B cell (primary cell): ENCODE data around the gene UACA. TPM values are rescaled to one million over a fixed set of nuclear protein-coding genes. Genes with fewer than 3 reads are reported as not detected.

Source experiments
- ATAC-seq: fragments of 200-7000 bp; cut with Tn5 transposase; one replicate; pipeline ENCODE4 v1.10.0; 2021; ENCODE audit warnings: low read depth, mild to moderate bottlenecking, moderate number of reproducible peaks, moderate library complexity
- CTCF ChIA-PET: fragments of 350-600 bp; sonication (Branson Sonifier 250); formaldehyde crosslinking; loops from one replicate; lab custom pipeline; 2021; ENCODE audit warnings: antibody characterized with exemption, inconsistent platforms; lab: Charles Lee
- POLR2A ChIA-PET: fragments of 350-600 bp; sonication (Branson Sonifier 250); formaldehyde crosslinking; loops from one replicate; lab custom pipeline; 2021; ENCODE audit warnings: antibody characterized with exemption; lab: Charles Lee
- DNase-seq: peaks from one replicate; pipeline ENCODE4 v3.0.0; 2013
- H2AFZ ChIP-seq: 2 replicates; pipeline ENCODE4 v1.6.1; 2012; ENCODE audit warnings: mild to moderate bottlenecking, low read depth, low read length; ENCODE audit not compliant: insufficient read depth, poor library complexity, severe bottlenecking
- H3K27ac ChIP-seq, 2 donors: 1 replicate in 1 of 2; 2 replicates in 1 of 2; pipeline ENCODE4 v1.5.1; 2012 to 2013; ENCODE audit warnings: low read length in 2 of 2, mild to moderate bottlenecking in 2 of 2, moderate library complexity in 1 of 2
- H3K27me3 ChIP-seq, 4 experiments: fragments of 200-600 bp in 1 of 4; sonication (generic) in 1 of 4; replicated peaks in 1 of 4; 1 replicate in 2 of 4; 2 replicates in 2 of 4; pipeline versions ENCODE4 v1.6.1 to v1.7.0; 2013 to 2016; ENCODE audit warnings: low read length in 3 of 4, mild to moderate bottlenecking in 2 of 4, mixed read lengths in 1 of 4, moderate library complexity in 1 of 4; ENCODE audit not compliant: insufficient read depth in 4 of 4, control insufficient read depth in 3 of 4; ENCODE audit errors: control extremely low read depth in 1 of 4
- H3K36me3 ChIP-seq, 2 experiments: replicated peaks in 1 of 2; 1 replicate in 1 of 2; 2 replicates in 1 of 2; pipeline versions ENCODE4 v1.6.1 to v1.7.1; 2013; ENCODE audit warnings: low read length in 1 of 2; ENCODE audit not compliant: insufficient read depth in 2 of 2, control insufficient read depth in 1 of 2; ENCODE audit errors: control extremely low read depth in 1 of 2, extremely low read depth in 1 of 2
- H3K4me1 ChIP-seq, 2 donors: fragments of 200-600 bp in 1 of 2; sonication (generic) in 1 of 2; 1 replicate in 1 of 2; 2 replicates in 1 of 2; pipeline versions ENCODE4 v1.5.1 to v1.6.1; 2013 to 2017; ENCODE audit warnings: low read length in 2 of 2; ENCODE audit not compliant: control insufficient read depth in 2 of 2, insufficient read depth in 2 of 2
- H3K4me2 ChIP-seq: replicated peaks from 2 replicates; pipeline ENCODE3; 2012; ENCODE audit warnings: mild to moderate bottlenecking, low read depth, low read length; ENCODE audit not compliant: poor library complexity, severe bottlenecking
- H3K4me3 ChIP-seq, 5 experiments: fragments of 200-600 bp in 1 of 5; sonication (generic) in 1 of 5; 1 replicate in 3 of 5; 2 replicates in 2 of 5; pipeline versions ENCODE4 v1.5.1 to v1.7.0; 2011 to 2016; ENCODE audit warnings: low read length in 4 of 5, mild to moderate bottlenecking in 4 of 5, low read depth in 2 of 5, control low read depth in 1 of 5, moderate library complexity in 1 of 5; ENCODE audit not compliant: insufficient read depth in 1 of 5; ENCODE audit errors: control extremely low read depth in 1 of 5, extremely low read depth in 1 of 5
- H3K79me2 ChIP-seq: fragments of 200-600 bp; sonication (generic); one replicate; pipeline ENCODE4 v1.6.0; 2016; ENCODE audit warnings: low read length; ENCODE audit not compliant: control insufficient read depth, insufficient read depth
- H3K9ac ChIP-seq: fragments of 200-600 bp; sonication (generic); 2 replicates; pipeline ENCODE4 v1.6.1; 2017; ENCODE audit warnings: mild to moderate bottlenecking, low read length, moderate library complexity
- H3K9me3 ChIP-seq, 3 donors: one replicate each; pipeline versions ENCODE4 v1.6.1 to v1.7.1; 2013; ENCODE audit warnings: low read length in 2 of 3; ENCODE audit not compliant: control insufficient read depth in 2 of 3, insufficient read depth in 1 of 3; ENCODE audit errors: control extremely low read depth in 1 of 3
- H4K20me1 ChIP-seq: 2 replicates; pipeline ENCODE4 v1.6.0; 2012; ENCODE audit warnings: mild to moderate bottlenecking, low read length; ENCODE audit not compliant: insufficient read depth, control insufficient read depth, poor library complexity, severe bottlenecking
- H3K27ac Mint-ChIP-seq: one replicate; pipeline ENCODE4 v1.8.0; 2021; ENCODE audit warnings: mixed read lengths
- H3K27me3 Mint-ChIP-seq: one replicate; pipeline ENCODE4 v1.8.0; 2021; ENCODE audit warnings: mixed read lengths
- H3K4me1 Mint-ChIP-seq: one replicate; pipeline ENCODE4 v1.8.0; 2021; ENCODE audit warnings: mixed read lengths
- H3K4me3 Mint-ChIP-seq: one replicate; pipeline ENCODE4 v1.8.0; 2021; ENCODE audit warnings: mixed read lengths
- H3K9me3 Mint-ChIP-seq: one replicate; pipeline ENCODE4 v1.8.0; 2022; ENCODE audit warnings: mixed read lengths; ENCODE audit not compliant: insufficient read depth
- EZH2 ChIP-seq: IDR thresholded peaks from 2 replicates; pipeline ENCODE4 v1.6.1; 2012; ENCODE audit warnings: borderline replicate concordance, low read depth, mild to moderate bottlenecking, moderate library complexity, low read length; ENCODE audit not compliant: insufficient read depth, poor library complexity, severe bottlenecking
- WGBS: methylation state at CpG from one replicate; pipeline ENCODE4 v1.1.5; 2013; ENCODE audit warnings: missing lambda C conversion rate; ENCODE audit not compliant: insufficient coverage; 5-methylcytosine and 5-hydroxymethylcytosine counted together
- intact Hi-C: fragments of 100-400 bp; cut with micrococcal nuclease; formaldehyde crosslinking; loops from one replicate; pipeline ENCODE4 v1.10.0; 2022
- polyA plus RNA-seq: library from polyadenylated mRNA; depleted of rRNA; stranded (reverse); fragments of >200 nt; gene quantifications from 2 replicates; pipeline ENCODE4 v1.2.3, GENCODE V29; 2012
- total RNA-seq, 2 donors: library from RNA; stranded (reverse); fragments of 120-200 nt in 1 of 2; gene quantifications; 1 replicate in 1 of 2; 2 replicates in 1 of 2; pipeline versions ENCODE4 v1.2.3 to v1.2.4, GENCODE V29; 2013 to 2022
- TF ChIP-seq, protein P1 (sequence below): fragments of 200-600 bp; IDR thresholded peaks from one replicate; pipeline ENCODE4 v1.8.0; 2022; ENCODE audit warnings: antibody characterized with exemption, mild to moderate bottlenecking

Gene UACA
- total and polyA plus RNA-seq, 2 donors (not counting 1 experiment from before 2014, with no cell fraction given): 2.7 to 3.3 TPM

DNA sequence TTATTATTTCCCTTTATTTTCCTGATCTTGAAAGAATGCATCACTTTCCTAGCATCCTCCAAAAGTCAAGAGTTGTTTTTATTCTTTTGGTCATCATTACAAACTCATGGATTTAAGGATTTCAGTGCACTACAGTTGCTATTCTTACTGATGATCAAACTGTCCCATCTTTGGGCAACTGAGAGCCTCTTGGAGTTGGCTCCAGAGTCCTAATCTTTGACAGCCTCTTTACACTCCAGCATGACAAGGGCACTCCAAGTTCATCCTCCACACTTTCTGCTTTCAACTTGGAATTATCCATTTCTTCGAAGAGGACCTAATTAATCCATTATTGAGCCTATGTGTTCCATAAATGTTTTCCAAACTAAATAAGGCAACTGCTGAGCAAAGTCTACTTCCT lies 5.7 kb downstream of the UACA start:
- TF ChIP-seq, protein P1, sequence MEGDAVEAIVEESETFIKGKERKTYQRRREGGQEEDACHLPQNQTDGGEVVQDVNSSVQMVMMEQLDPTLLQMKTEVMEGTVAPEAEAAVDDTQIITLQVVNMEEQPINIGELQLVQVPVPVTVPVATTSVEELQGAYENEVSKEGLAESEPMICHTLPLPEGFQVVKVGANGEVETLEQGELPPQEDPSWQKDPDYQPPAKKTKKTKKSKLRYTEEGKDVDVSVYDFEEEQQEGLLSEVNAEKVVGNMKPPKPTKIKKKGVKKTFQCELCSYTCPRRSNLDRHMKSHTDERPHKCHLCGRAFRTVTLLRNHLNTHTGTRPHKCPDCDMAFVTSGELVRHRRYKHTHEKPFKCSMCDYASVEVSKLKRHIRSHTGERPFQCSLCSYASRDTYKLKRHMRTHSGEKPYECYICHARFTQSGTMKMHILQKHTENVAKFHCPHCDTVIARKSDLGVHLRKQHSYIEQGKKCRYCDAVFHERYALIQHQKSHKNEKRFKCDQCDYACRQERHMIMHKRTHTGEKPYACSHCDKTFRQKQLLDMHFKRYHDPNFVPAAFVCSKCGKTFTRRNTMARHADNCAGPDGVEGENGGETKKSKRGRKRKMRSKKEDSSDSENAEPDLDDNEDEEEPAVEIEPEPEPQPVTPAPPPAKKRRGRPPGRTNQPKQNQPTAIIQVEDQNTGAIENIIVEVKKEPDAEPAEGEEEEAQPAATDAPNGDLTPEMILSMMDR: no peak
- no peak for TF ChIP-seq EZH2
- ChIA-PET CTCF (no interaction called here), POLR2A (no interaction called here)
- Histone ChIP-seq H3K27me3 (peaks cover 2 to 21% (median 11%) of the 10 kb centered on the region in 4 experiments), H4K20me1 (no peaks in the 10 kb centered on the region), H3K27ac (no peak overlapping the region), H3K9ac (no peak overlapping the region), H3K36me3 (no peaks in the 10 kb centered on the region), H3K9me3 (peaks cover 0 to 3% (median 0%) of the 10 kb centered on the region in 3 donors), H3K4me3 (no peak overlapping the region), H3K79me2 (no peaks in the 10 kb centered on the region), H3K4me2 (no peak overlapping the region), H3K4me1 (peaks cover 5 to 14% of the 10 kb centered on the region in 2 donors), H2AFZ (no peak overlapping the region)
- H3K27ac Mint-ChIP-seq: no peak overlapping the region
- no CpG with 5 or more reads among the region's 1 CpG for WGBS
- H3K27me3 Mint-ChIP-seq: peaks cover 39% of the 10 kb centered on the region
- H3K4me1 Mint-ChIP-seq: peaks cover 7% of the 10 kb centered on the region
- no peak for ATAC-seq
- no peaks in the 10 kb centered on the region for H3K9me3 Mint-ChIP-seq
- DNase-seq: no peak
- no peak overlapping the region for H3K4me3 Mint-ChIP-seq
- intact Hi-C loops: no loop called here

DNA sequence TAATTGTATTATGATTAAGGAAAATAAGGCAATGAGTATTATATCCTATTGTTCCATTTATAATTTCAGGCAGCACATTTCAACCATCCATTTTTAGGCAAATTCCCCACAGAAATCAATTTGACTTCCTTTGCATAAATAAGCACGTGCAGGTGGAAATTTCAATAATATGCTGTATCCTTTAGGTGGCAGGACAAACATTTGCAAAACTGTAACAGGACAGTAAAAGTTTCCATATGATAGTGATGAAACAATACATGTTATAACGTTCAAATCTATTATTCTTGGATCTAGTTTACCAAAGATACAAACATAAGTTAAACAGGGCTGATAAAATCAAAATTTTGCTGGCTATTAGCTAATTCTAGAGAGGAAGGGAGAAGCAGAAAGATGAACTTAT lies 8.5 kb downstream of the UACA start:
- WGBS: no CpG with 5 or more reads among the region's 2 CpGs
- H3K4me3 Mint-ChIP-seq: no peak overlapping the region

More for the DNA sequence above, 8.5 kb downstream of the UACA start:
- Histone ChIP-seq H3K4me1 (peaks cover 11 to 12% of the 10 kb centered on the region in 2 donors), H4K20me1 (no peaks in the 10 kb centered on the region), H3K79me2 (no peaks in the 10 kb centered on the region), H3K9me3 (no peaks in the 10 kb centered on the region), H3K9ac (no peak overlapping the region), H3K4me3 (no peak overlapping the region), H3K36me3 (no peaks in the 10 kb centered on the region), H2AFZ (no peak overlapping the region), H3K27ac (no peak overlapping the region), H3K27me3 (peaks cover 0 to 5% (median 0%) of the 10 kb centered on the region in 4 experiments), H3K4me2 (no peak overlapping the region)
- no peak for DNase-seq
- ChIA-PET CTCF (interaction anchor here (0.9 kb wide), 1 partner anchor 30 kb away, joined by 4 read pairs; no protein-coding TSS in a partner anchor), POLR2A (no interaction called here)
- H3K27me3 Mint-ChIP-seq: peaks cover 24% of the 10 kb centered on the region
- H3K9me3 Mint-ChIP-seq: no peaks in the 10 kb centered on the region
- H3K4me1 Mint-ChIP-seq: peaks cover 15% of the 10 kb centered on the region
- TF ChIP-seq EZH2: no peak
- TF ChIP-seq, protein P1: no peak
- ATAC-seq: no peak
- intact Hi-C loops: no loop called here
- H3K27ac Mint-ChIP-seq: no peak overlapping the region
